Liver (tissue), 9 donors: ENCODE data around the gene OOSP3. TPM values are rescaled to one million over a fixed set of nuclear protein-coding genes. Genes with fewer than 3 reads are reported as not detected.

ENCODE experiments used
- DNase-seq: peaks from one replicate; pipeline ENCODE4 v3.0.0-alpha.2; 2017; ENCODE audit warnings: low spot score
- H3K27ac ChIP-seq, 2 donors: one replicate each; pipeline ENCODE4 v1.7.0; 2013; ENCODE audit warnings: inconsistent platforms in 2 of 2, low read length in 2 of 2, control low read depth in 1 of 2, low read depth in 1 of 2, mild to moderate bottlenecking in 1 of 2
- H3K27me3 ChIP-seq, 4 donors: one replicate each; pipeline versions ENCODE4 v1.6.1 to v1.7.0; 2013; ENCODE audit warnings: low read length in 3 of 4, inconsistent platforms in 1 of 4, mild to moderate bottlenecking in 1 of 4, moderate library complexity in 1 of 4; ENCODE audit not compliant: control insufficient read depth in 4 of 4, insufficient read depth in 4 of 4
- H3K36me3 ChIP-seq, 4 donors: one replicate each; pipeline versions ENCODE4 v1.6.1 to v1.7.0; 2013; ENCODE audit warnings: low read length in 3 of 4, mild to moderate bottlenecking in 3 of 4, low read depth in 1 of 4, moderate library complexity in 1 of 4; ENCODE audit not compliant: control insufficient read depth in 4 of 4, insufficient read depth in 3 of 4
- H3K4me1 ChIP-seq, 4 donors: one replicate each; pipeline versions ENCODE4 v1.6.1 to v1.7.0; 2013; ENCODE audit warnings: low read length in 3 of 4, mild to moderate bottlenecking in 3 of 4, moderate library complexity in 1 of 4; ENCODE audit not compliant: control insufficient read depth in 4 of 4, insufficient read depth in 4 of 4
- H3K4me3 ChIP-seq, 3 donors: one replicate each; pipeline versions ENCODE4 v1.6.1 to v1.7.0; 2013; ENCODE audit warnings: low read length in 3 of 3, control low read depth in 1 of 3, low read depth in 1 of 3, mild to moderate bottlenecking in 1 of 3
- H3K9ac ChIP-seq, 2 donors: one replicate each; pipeline ENCODE4 v1.7.0; 2013; ENCODE audit warnings: low read length in 2 of 2, mild to moderate bottlenecking in 2 of 2, moderate library complexity in 2 of 2, control low read depth in 1 of 2, low read depth in 1 of 2
- H3K9me3 ChIP-seq, 4 donors: one replicate each; pipeline versions ENCODE4 v1.6.1 to v1.7.0; 2013; ENCODE audit warnings: low read length in 3 of 4; ENCODE audit not compliant: control insufficient read depth in 4 of 4
- EGR1 ChIP-seq, 2 donors: IDR thresholded peaks; 2 replicates each; pipeline ENCODE4 v1.6.1; 2016 to 2018; ENCODE audit warnings: antibody characterized with exemption in 2 of 2, low read depth in 2 of 2
- FOXA1 ChIP-seq: IDR thresholded peaks from 2 replicates; pipeline ENCODE4 v1.6.1; 2016; ENCODE audit warnings: antibody characterized with exemption
- FOXA2 ChIP-seq: IDR thresholded peaks from 2 replicates; pipeline ENCODE4 v1.6.1; 2016; ENCODE audit warnings: antibody characterized with exemption
- GABPA ChIP-seq, 2 donors: IDR thresholded peaks in 1 of 2; conservative IDR thresholded peaks in 1 of 2; 2 replicates each; pipeline ENCODE4 v1.6.1; 2016; ENCODE audit warnings: antibody characterized with exemption in 2 of 2, mild to moderate bottlenecking in 1 of 2, moderate library complexity in 1 of 2
- HNF4A ChIP-seq, 2 donors: conservative IDR thresholded peaks; 2 replicates each; pipeline ENCODE4 v1.6.1; 2016; ENCODE audit warnings: antibody characterized with exemption in 2 of 2, mild to moderate bottlenecking in 2 of 2
- HNF4G ChIP-seq: IDR thresholded peaks from 2 replicates; pipeline ENCODE4 v1.6.1; 2016; ENCODE audit warnings: antibody characterized with exemption
- NR2F2 ChIP-seq: IDR thresholded peaks from 2 replicates; pipeline ENCODE4 v1.6.1; 2016; ENCODE audit warnings: antibody characterized with exemption
- RXRA ChIP-seq, 2 donors: IDR thresholded peaks; 2 replicates each; pipeline ENCODE4 v1.6.1; 2017 to 2018; ENCODE audit warnings: antibody characterized with exemption in 2 of 2, mild to moderate bottlenecking in 1 of 2
- SP1 ChIP-seq: IDR thresholded peaks from 2 replicates; pipeline ENCODE4 v1.6.1; 2018; ENCODE audit warnings: antibody characterized with exemption, mild to moderate bottlenecking
- YY1 ChIP-seq: IDR thresholded peaks from 2 replicates; pipeline ENCODE4 v1.6.1; 2016; ENCODE audit warnings: antibody characterized with exemption, mild to moderate bottlenecking
- WGBS: extraction: QIAGEN DNeasy Blood & Tissue Kit; methylation state at CpG from one replicate; pipeline ENCODE4 v1.1.7; 2013; 5-methylcytosine and 5-hydroxymethylcytosine counted together
- polyA plus RNA-seq, 2 donors: library from polyadenylated mRNA; stranded (reverse) in 1 of 2; unstranded in 1 of 2; fragments of 200-250 nt in 1 of 2; fragments of >200 nt in 1 of 2; fragmentation: Nextera tagmentation in 1 of 2; extraction: Ambion mirVana in 1 of 2; gene quantifications; one replicate each; pipeline versions ENCODE4 v1.2.1 to v1.2.3, GENCODE V29; 2013 to 2015
- total RNA-seq, 2 donors: library from RNA; depleted of rRNA; stranded (reverse); fragments of >200 nt; gene quantifications; one replicate each; pipeline ENCODE4 v1.2.3, GENCODE V29; 2014
- TF ChIP-seq, protein P1 (sequence below): IDR thresholded peaks from 2 replicates; pipeline ENCODE4 v1.6.1; 2016; ENCODE audit warnings: antibody characterized with exemption
- TF ChIP-seq, protein P2 (sequence below): IDR thresholded peaks from 2 replicates; pipeline ENCODE4 v1.6.1; 2016; ENCODE audit warnings: antibody characterized with exemption
- TF ChIP-seq, protein P3 (sequence below): fragments of 150-350 bp; IDR thresholded peaks from 2 replicates; pipeline ENCODE4 v1.5.1; 2017; ENCODE audit warnings: improper control_type of control experiment, low read depth, low read length; ENCODE audit not compliant: missing input control
- TF ChIP-seq, protein P4 (sequence below): IDR thresholded peaks from 2 replicates; pipeline ENCODE4 v1.6.1; 2016; ENCODE audit warnings: antibody characterized with exemption, mild to moderate bottlenecking
- donor health status: healthy.
- donor health status: healthy.
- donor health status: healthy.
- donor health status: healthy.
- donor health status: healthy.

The OOSP3 gene
- total and polyA plus RNA-seq, 4 donors: not detected

DNA sequence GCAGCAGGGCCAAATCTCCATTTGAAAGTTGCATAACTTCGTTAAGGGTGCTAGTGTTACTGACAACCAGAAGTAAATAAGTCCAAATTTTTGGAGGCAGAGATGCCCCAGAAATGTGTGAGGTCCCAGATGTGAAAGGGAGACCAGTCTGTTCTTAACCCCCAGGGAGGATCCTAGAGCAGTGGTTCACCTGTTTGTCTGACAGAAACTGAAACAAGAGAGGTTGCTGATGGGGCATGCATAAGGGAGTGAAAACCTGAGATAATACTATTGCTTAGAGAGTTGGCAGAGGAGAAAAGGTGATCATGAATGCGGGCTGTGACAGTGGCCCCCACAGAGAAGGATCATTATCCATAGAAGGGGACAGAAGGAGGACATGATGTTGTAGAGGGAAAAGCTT lies 37.1 kb upstream of the OOSP3 start:
- DNase-seq: no peak
- WGBS: 86% methylated on average over 2 of the region's 2 CpGs
- no peak overlapping the region for H3K9ac ChIP-seq
- no peak overlapping the region for H3K4me3 ChIP-seq
- H3K36me3 ChIP-seq: no peaks in the 10 kb centered on the region
- no peaks in the 10 kb centered on the region for H3K27me3 ChIP-seq
- no peaks in the 10 kb centered on the region for H3K4me1 ChIP-seq
- no peak overlapping the region for H3K27ac ChIP-seq
- H3K9me3 ChIP-seq: no peaks in the 10 kb centered on the region
- TF ChIP-seq, protein P1, sequence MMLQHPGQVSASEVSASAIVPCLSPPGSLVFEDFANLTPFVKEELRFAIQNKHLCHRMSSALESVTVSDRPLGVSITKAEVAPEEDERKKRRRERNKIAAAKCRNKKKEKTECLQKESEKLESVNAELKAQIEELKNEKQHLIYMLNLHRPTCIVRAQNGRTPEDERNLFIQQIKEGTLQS: no peak
- TF ChIP-seq HNF4G (no peak), GABPA (IDR thresholded peaks at IDR 0.05 in 1 of 2, conservative IDR thresholded peaks at IDR 0.05 in 1 of 2) (no peak), RXRA (IDR thresholded peaks at IDR 0.05) (no peak), FOXA2 (no peak), YY1 (no peak), SP1 (no peak), NR2F2 (no peak), EGR1 (IDR thresholded peaks at IDR 0.05; ENCODE audit: low read depth in 2 of 2) (no peak)
- TF ChIP-seq, protein P2, sequence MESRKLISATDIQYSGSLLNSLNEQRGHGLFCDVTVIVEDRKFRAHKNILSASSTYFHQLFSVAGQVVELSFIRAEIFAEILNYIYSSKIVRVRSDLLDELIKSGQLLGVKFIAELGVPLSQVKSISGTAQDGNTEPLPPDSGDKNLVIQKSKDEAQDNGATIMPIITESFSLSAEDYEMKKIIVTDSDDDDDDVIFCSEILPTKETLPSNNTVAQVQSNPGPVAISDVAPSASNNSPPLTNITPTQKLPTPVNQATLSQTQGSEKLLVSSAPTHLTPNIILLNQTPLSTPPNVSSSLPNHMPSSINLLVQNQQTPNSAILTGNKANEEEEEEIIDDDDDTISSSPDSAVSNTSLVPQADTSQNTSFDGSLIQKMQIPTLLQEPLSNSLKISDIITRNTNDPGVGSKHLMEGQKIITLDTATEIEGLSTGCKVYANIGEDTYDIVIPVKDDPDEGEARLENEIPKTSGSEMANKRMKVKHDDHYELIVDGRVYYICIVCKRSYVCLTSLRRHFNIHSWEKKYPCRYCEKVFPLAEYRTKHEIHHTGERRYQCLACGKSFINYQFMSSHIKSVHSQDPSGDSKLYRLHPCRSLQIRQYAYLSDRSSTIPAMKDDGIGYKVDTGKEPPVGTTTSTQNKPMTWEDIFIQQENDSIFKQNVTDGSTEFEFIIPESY: no peak
- TF ChIP-seq, protein P3, sequence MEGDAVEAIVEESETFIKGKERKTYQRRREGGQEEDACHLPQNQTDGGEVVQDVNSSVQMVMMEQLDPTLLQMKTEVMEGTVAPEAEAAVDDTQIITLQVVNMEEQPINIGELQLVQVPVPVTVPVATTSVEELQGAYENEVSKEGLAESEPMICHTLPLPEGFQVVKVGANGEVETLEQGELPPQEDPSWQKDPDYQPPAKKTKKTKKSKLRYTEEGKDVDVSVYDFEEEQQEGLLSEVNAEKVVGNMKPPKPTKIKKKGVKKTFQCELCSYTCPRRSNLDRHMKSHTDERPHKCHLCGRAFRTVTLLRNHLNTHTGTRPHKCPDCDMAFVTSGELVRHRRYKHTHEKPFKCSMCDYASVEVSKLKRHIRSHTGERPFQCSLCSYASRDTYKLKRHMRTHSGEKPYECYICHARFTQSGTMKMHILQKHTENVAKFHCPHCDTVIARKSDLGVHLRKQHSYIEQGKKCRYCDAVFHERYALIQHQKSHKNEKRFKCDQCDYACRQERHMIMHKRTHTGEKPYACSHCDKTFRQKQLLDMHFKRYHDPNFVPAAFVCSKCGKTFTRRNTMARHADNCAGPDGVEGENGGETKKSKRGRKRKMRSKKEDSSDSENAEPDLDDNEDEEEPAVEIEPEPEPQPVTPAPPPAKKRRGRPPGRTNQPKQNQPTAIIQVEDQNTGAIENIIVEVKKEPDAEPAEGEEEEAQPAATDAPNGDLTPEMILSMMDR: no peak
- TF ChIP-seq, protein P4, sequence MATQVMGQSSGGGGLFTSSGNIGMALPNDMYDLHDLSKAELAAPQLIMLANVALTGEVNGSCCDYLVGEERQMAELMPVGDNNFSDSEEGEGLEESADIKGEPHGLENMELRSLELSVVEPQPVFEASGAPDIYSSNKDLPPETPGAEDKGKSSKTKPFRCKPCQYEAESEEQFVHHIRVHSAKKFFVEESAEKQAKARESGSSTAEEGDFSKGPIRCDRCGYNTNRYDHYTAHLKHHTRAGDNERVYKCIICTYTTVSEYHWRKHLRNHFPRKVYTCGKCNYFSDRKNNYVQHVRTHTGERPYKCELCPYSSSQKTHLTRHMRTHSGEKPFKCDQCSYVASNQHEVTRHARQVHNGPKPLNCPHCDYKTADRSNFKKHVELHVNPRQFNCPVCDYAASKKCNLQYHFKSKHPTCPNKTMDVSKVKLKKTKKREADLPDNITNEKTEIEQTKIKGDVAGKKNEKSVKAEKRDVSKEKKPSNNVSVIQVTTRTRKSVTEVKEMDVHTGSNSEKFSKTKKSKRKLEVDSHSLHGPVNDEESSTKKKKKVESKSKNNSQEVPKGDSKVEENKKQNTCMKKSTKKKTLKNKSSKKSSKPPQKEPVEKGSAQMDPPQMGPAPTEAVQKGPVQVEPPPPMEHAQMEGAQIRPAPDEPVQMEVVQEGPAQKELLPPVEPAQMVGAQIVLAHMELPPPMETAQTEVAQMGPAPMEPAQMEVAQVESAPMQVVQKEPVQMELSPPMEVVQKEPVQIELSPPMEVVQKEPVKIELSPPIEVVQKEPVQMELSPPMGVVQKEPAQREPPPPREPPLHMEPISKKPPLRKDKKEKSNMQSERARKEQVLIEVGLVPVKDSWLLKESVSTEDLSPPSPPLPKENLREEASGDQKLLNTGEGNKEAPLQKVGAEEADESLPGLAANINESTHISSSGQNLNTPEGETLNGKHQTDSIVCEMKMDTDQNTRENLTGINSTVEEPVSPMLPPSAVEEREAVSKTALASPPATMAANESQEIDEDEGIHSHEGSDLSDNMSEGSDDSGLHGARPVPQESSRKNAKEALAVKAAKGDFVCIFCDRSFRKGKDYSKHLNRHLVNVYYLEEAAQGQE: no peak

DNA sequence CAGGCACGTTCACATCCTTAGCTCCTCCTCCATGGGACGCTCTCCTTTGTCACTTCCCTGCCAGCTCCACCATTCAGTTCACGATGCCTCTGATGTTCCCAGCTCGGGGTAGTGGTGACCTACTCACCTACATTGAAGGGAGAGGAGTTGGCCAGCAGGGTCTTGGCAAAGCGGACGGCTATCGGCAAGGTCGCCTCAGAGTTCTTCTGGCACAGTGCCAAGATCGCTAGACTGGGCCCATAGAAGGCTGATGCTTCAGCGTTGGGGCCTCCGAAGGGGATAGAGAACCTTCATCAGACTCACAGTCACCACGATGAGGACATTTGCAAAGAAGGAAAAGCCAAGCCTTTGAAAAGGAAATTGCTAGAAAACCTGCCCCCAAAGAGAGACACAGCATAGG lies 36.3 kb upstream of the OOSP3 start:
- 79% methylated on average over 12 of the region's 12 CpGs for WGBS
- no peak for TF ChIP-seq NR2F2
- no peak for TF ChIP-seq EGR1 (IDR thresholded peaks at IDR 0.05; ENCODE audit: low read depth in 2 of 2)
- TF ChIP-seq SP1: no peak
- TF ChIP-seq HNF4G: no peak
- TF ChIP-seq, protein P1: no peak
- TF ChIP-seq, protein P4: no peak
- TF ChIP-seq, protein P2: no peak
- TF ChIP-seq, protein P3: no peak
- no peak for TF ChIP-seq HNF4A (conservative IDR thresholded peaks at IDR 0.05)
- TF ChIP-seq YY1: no peak
- TF ChIP-seq FOXA1: no peak

More for the DNA sequence above, 36.3 kb upstream of the OOSP3 start:
- H3K27me3 ChIP-seq: no peaks in the 10 kb centered on the region
- H3K9me3 ChIP-seq: no peaks in the 10 kb centered on the region
- no peak overlapping the region for H3K27ac ChIP-seq
- H3K4me1 ChIP-seq: no peaks in the 10 kb centered on the region
- H3K4me3 ChIP-seq: no peak overlapping the region
- no peak overlapping the region for H3K9ac ChIP-seq
- no peaks in the 10 kb centered on the region for H3K36me3 ChIP-seq
- no peak for DNase-seq
